Prostate gland (tissue), 2 donors: Measurements from ENCODE around the gene ZNF211.

Source experiments
- CTCF ChIP-seq, 4 experiments: fragments of 200-600 bp in 2 of 4; fragments of 450-650 bp in 2 of 4; sonication (generic) in 2 of 4; IDR thresholded peaks; 1 replicate in 3 of 4; 2 replicates in 1 of 4; pipeline ENCODE4 v1.5.1; 2016 to 2019; ENCODE audit warnings: antibody characterized with exemption in 4 of 4, mild to moderate bottlenecking in 2 of 4, moderate library complexity in 2 of 4
- POLR2A ChIP-seq: fragments of 450-650 bp; IDR thresholded peaks from one replicate; pipeline ENCODE4 v1.6.1; 2016; ENCODE audit warnings: antibody characterized with exemption, mild to moderate bottlenecking

- TF ChIP-seq POLR2A (no peak), CTCF (IDR thresholded peaks at IDR 0.05) (no peak)
These were observed 45.4 kb upstream of the ZNF211 start for GRCh38 chr19:57587529-57587928.
